ENCODE results near the gene C16orf78. TPM values are rescaled to one million over a fixed set of nuclear protein-coding genes. Genes with fewer than 3 reads are reported as not detected.

C16orf78 gene
- total RNA-seq, 1 experiment from 2014 or later: not detected

GRCh38 chr16:49350265-49351095 is 23.1 kb upstream of the C16orf78 start:
- no peak overlapping the region for H3K4me3 ChIP-seq
- no peak overlapping the region for H3K27ac ChIP-seq
- H4K20me1 ChIP-seq (ENCODE audit: insufficient read depth): no peaks in the 10 kb centered on the region; the same call in none of the 2 replicates
- CTCF ChIA-PET: no interaction called here
- peaks cover 7% of the 10 kb centered on the region; the same call in 1 of the 2 replicates for H3K27me3 ChIP-seq (ENCODE audit: insufficient read depth, low read depth)
- H3K4me1 ChIP-seq (replicated peaks; ENCODE audit: insufficient read depth): no peaks in the 10 kb centered on the region
- H3K9me2 ChIP-seq (ENCODE audit: insufficient read depth): no peaks in the 10 kb centered on the region
- no peak overlapping the region for H3K4me2 ChIP-seq
- TF ChIP-seq CTCF (conservative IDR thresholded peaks at IDR 0.05) (peak; percentile 87), EZH2 (IDR thresholded peaks at IDR 0.05; ENCODE audit: low read depth) (no peak)
- POLR2A ChIA-PET (ENCODE audit: unreplicated experiment): no interaction called here
- intact Hi-C loops (cut with micrococcal nuclease; ENCODE audit: unreplicated experiment): loop anchor here (5.0 kb wide), 1 partner anchor 663 kb away; no protein-coding TSS in a partner anchor
- DNase-seq: peak in 1 of 2 experiments; percentile 45
- BruUV-seq (replicated peaks): no TSS peak
- H3K36me3 ChIP-seq (ENCODE audit: low read depth): no peaks in the 10 kb centered on the region
- H3K79me2 ChIP-seq (ENCODE audit: low read depth): no peaks in the 10 kb centered on the region
- H3F3A ChIP-seq (ENCODE audit: insufficient read depth, low read depth): no peaks in the 10 kb centered on the region
- H2AFZ ChIP-seq: no peak overlapping the region
- no peaks in the 10 kb centered on the region for H3K9me3 ChIP-seq (ENCODE audit: insufficient read depth, low read depth)

- Histone ChIP-seq H3K27me3 (ENCODE audit: insufficient read depth, low read depth) (peaks cover 11% of the 10 kb centered on the region; the same call in 1 of the 2 replicates), H3K9me3 (ENCODE audit: insufficient read depth, low read depth) (no peaks in the 10 kb centered on the region), H3K9me2 (ENCODE audit: insufficient read depth) (no peaks in the 10 kb centered on the region), H3K27ac (no peak overlapping the region), H3K36me3 (ENCODE audit: low read depth) (no peaks in the 10 kb centered on the region), H2AFZ (no peak overlapping the region), H3K4me1 (replicated peaks; ENCODE audit: insufficient read depth) (no peaks in the 10 kb centered on the region), H3K79me2 (ENCODE audit: low read depth) (no peaks in the 10 kb centered on the region), H4K20me1 (ENCODE audit: insufficient read depth) (no peaks in the 10 kb centered on the region; the same call in 1 of the 2 replicates), H3F3A (ENCODE audit: insufficient read depth, low read depth) (no peaks in the 10 kb centered on the region), H3K4me3 (no peak overlapping the region), H3K4me2 (no peak overlapping the region)
- ChIA-PET POLR2A (ENCODE audit: unreplicated experiment) (no interaction called here), CTCF (no interaction called here)
- no peak for DNase-seq
- BruUV-seq (replicated peaks): no TSS peak
- TF ChIP-seq EZH2 (IDR thresholded peaks at IDR 0.05; ENCODE audit: low read depth) (no peak), CTCF (conservative IDR thresholded peaks at IDR 0.05) (no peak)
- intact Hi-C loops (cut with micrococcal nuclease; ENCODE audit: unreplicated experiment): loop anchor here (5.0 kb wide), 1 partner anchor 664 kb away; no protein-coding TSS in a partner anchor
Observed at GRCh38 chr16:49351096-49351487, 22.5 kb upstream of the C16orf78 start.

GRCh38 chr16:49352892-49353291 is 20.7 kb upstream of the C16orf78 start:
- Histone ChIP-seq H3K9me3 (ENCODE audit: insufficient read depth, low read depth) (no peaks in the 10 kb centered on the region), H3K4me3 (no peak overlapping the region), H3K27ac (no peak overlapping the region), H3K4me1 (replicated peaks; ENCODE audit: insufficient read depth) (no peaks in the 10 kb centered on the region), H3K79me2 (ENCODE audit: low read depth) (no peaks in the 10 kb centered on the region), H3K9me2 (ENCODE audit: insufficient read depth) (no peaks in the 10 kb centered on the region), H4K20me1 (ENCODE audit: insufficient read depth) (no peaks in the 10 kb centered on the region), H3K27me3 (ENCODE audit: insufficient read depth, low read depth) (peaks cover 29% of the 10 kb centered on the region; the same call in 1 of the 2 replicates), H2AFZ (no peak overlapping the region), H3F3A (ENCODE audit: insufficient read depth, low read depth) (no peaks in the 10 kb centered on the region), H3K4me2 (no peak overlapping the region), H3K36me3 (ENCODE audit: low read depth) (no peaks in the 10 kb centered on the region)
- DNase-seq: no peak
- no peak for TF ChIP-seq CTCF (conservative IDR thresholded peaks at IDR 0.05)
- TF ChIP-seq EZH2 (IDR thresholded peaks at IDR 0.05; ENCODE audit: low read depth): no peak
- intact Hi-C loops (cut with micrococcal nuclease; ENCODE audit: unreplicated experiment): loop anchor here (5.0 kb wide), 1 partner anchor 666 kb away; no protein-coding TSS in a partner anchor
- no TSS peak for BruUV-seq (replicated peaks)
- ChIA-PET CTCF (no interaction called here), POLR2A (ENCODE audit: unreplicated experiment) (no interaction called here)

All from PC-9 (cell line).